Measurements from ENCODE around the gene ATOH7. TPM values are rescaled to one million over a fixed set of nuclear protein-coding genes. Genes with fewer than 3 reads are reported as not detected.
A peak's percentile ranks its signal among the peaks of the same experiment; 100 is the strongest.
"Not testable (repeated sequence)": the region's sequence is repeated elsewhere in the genome, so short reads cannot be mapped to it uniquely, and the experiment has no call there.

Gene ATOH7
- total RNA-seq, 1 donor from 2014 or later = 0.23 TPM

- Mint-ChIP-seq H3K4me1 (ENCODE audit: unreplicated experiment) (no peaks in the 10 kb centered on the region), H3K27me3 (ENCODE audit: unreplicated experiment) (no peaks in the 10 kb centered on the region), H3K36me3 (ENCODE audit: low read depth, unreplicated experiment) (no peaks in the 10 kb centered on the region), H3K9me3 (ENCODE audit: unreplicated experiment) (no peaks in the 10 kb centered on the region), H3K4me3 (ENCODE audit: unreplicated experiment) (no peak overlapping the region), H3K27ac (ENCODE audit: unreplicated experiment) (no peak overlapping the region)
- TF ChIP-seq, protein P1, sequence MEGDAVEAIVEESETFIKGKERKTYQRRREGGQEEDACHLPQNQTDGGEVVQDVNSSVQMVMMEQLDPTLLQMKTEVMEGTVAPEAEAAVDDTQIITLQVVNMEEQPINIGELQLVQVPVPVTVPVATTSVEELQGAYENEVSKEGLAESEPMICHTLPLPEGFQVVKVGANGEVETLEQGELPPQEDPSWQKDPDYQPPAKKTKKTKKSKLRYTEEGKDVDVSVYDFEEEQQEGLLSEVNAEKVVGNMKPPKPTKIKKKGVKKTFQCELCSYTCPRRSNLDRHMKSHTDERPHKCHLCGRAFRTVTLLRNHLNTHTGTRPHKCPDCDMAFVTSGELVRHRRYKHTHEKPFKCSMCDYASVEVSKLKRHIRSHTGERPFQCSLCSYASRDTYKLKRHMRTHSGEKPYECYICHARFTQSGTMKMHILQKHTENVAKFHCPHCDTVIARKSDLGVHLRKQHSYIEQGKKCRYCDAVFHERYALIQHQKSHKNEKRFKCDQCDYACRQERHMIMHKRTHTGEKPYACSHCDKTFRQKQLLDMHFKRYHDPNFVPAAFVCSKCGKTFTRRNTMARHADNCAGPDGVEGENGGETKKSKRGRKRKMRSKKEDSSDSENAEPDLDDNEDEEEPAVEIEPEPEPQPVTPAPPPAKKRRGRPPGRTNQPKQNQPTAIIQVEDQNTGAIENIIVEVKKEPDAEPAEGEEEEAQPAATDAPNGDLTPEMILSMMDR (IDR thresholded peaks at IDR 0.05; ENCODE audit: unreplicated experiment) = no peak
- DNase-seq (ENCODE audit: low spot score) = no peak
These were observed 35.2 kb downstream of the ATOH7 start for GRCh38 chr10:68196701-68197100.

DNA sequence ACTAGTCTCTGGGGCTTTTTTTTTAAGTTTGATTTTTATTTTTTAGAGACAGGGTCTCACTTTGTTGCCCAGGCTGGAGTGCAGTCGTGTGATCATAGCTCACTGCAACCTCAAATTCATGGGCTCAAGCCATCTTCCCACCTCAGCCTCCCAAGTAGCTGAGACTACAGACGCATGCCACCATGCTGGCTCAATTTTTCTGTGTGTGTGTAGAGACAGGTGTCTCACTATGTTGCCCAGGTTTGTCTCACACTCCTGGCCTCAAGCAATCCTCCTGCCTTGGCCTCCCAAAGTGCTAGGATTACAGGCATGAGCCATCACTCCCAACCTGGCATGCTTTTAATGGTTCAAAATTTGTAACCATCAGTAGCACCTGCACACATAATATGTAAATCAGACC lies 36.1 kb downstream of the ATOH7 start:
- H3K4me3 Mint-ChIP-seq (ENCODE audit: unreplicated experiment); DNase-seq (ENCODE audit: low spot score); H3K27me3 Mint-ChIP-seq (ENCODE audit: unreplicated experiment); H3K27ac Mint-ChIP-seq (ENCODE audit: unreplicated experiment); H3K9me3 Mint-ChIP-seq (ENCODE audit: unreplicated experiment); H3K4me1 Mint-ChIP-seq (ENCODE audit: unreplicated experiment); H3K36me3 Mint-ChIP-seq (ENCODE audit: low read depth, unreplicated experiment): not testable (repeated sequence)

DNA sequence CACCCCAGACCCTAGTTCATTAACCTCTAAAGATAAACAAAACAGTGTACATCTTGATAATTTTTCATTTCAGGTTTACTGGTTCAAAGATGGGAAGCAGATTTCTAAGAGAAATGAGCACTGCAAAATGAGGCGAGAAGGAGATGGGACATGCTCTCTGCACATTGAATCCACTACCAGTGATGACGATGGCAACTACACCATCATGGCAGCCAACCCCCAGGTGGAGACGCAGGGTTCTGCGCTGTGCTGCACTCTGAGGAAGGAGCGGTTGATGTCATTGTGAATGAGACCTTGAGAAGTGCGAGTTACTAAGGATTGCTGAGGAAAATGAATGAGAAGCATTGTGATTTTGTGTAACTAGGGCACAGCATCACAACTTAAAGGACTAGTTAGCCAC lies 37.6 kb downstream of the ATOH7 start:
- no peak for DNase-seq (ENCODE audit: low spot score)
- H3K36me3 Mint-ChIP-seq (ENCODE audit: low read depth, unreplicated experiment) = no peaks in the 10 kb centered on the region
- no peaks in the 10 kb centered on the region for H3K4me1 Mint-ChIP-seq (ENCODE audit: unreplicated experiment)
- H3K4me3 Mint-ChIP-seq (ENCODE audit: unreplicated experiment) = no peak overlapping the region
- no peaks in the 10 kb centered on the region for H3K9me3 Mint-ChIP-seq (ENCODE audit: unreplicated experiment)
- H3K27me3 Mint-ChIP-seq (ENCODE audit: unreplicated experiment) = no peaks in the 10 kb centered on the region
- no peak overlapping the region for H3K27ac Mint-ChIP-seq (ENCODE audit: unreplicated experiment)
- TF ChIP-seq, protein P1 (IDR thresholded peaks at IDR 0.05; ENCODE audit: unreplicated experiment) = no peak

- H3K9me3 Mint-ChIP-seq (ENCODE audit: unreplicated experiment) = no peaks in the 10 kb centered on the region
- H3K4me3 Mint-ChIP-seq (ENCODE audit: unreplicated experiment) = no peak overlapping the region
- TF ChIP-seq, protein P1 (IDR thresholded peaks at IDR 0.05; ENCODE audit: unreplicated experiment) = no peak
- no peaks in the 10 kb centered on the region for H3K36me3 Mint-ChIP-seq (ENCODE audit: low read depth, unreplicated experiment)
- no peaks in the 10 kb centered on the region for H3K27me3 Mint-ChIP-seq (ENCODE audit: unreplicated experiment)
- DNase-seq (ENCODE audit: low spot score) = no peak
- no peak overlapping the region for H3K27ac Mint-ChIP-seq (ENCODE audit: unreplicated experiment)
- H3K4me1 Mint-ChIP-seq (ENCODE audit: unreplicated experiment) = no peaks in the 10 kb centered on the region
These were observed 39.8 kb downstream of the ATOH7 start for GRCh38 chr10:68192113-68192512.

- Mint-ChIP-seq H3K27me3 (ENCODE audit: unreplicated experiment) (no peaks in the 10 kb centered on the region), H3K4me3 (ENCODE audit: unreplicated experiment) (no peak overlapping the region), H3K27ac (ENCODE audit: unreplicated experiment) (no peak overlapping the region), H3K36me3 (ENCODE audit: low read depth, unreplicated experiment) (no peaks in the 10 kb centered on the region), H3K4me1 (ENCODE audit: unreplicated experiment) (peaks cover 12% of the 10 kb centered on the region), H3K9me3 (ENCODE audit: unreplicated experiment) (no peaks in the 10 kb centered on the region)
- TF ChIP-seq, protein P1 (IDR thresholded peaks at IDR 0.05; ENCODE audit: unreplicated experiment) = no peak
- DNase-seq (ENCODE audit: low spot score) = no peak
These were observed 43.1 kb downstream of the ATOH7 start for GRCh38 chr10:68188835-68189234.

GRCh38 chr10:68185085-68185484 lies 46.8 kb downstream of the ATOH7 start:
- no peaks in the 10 kb centered on the region for H3K9me3 Mint-ChIP-seq (ENCODE audit: unreplicated experiment)
- no peak for DNase-seq (ENCODE audit: low spot score)
- no peaks in the 10 kb centered on the region for H3K36me3 Mint-ChIP-seq (ENCODE audit: low read depth, unreplicated experiment)
- H3K4me1 Mint-ChIP-seq (ENCODE audit: unreplicated experiment) = peaks cover 12% of the 10 kb centered on the region
- H3K27ac Mint-ChIP-seq (ENCODE audit: unreplicated experiment) = peak overlapping the region; percentile 94
- no peak overlapping the region for H3K4me3 Mint-ChIP-seq (ENCODE audit: unreplicated experiment)
- H3K27me3 Mint-ChIP-seq (ENCODE audit: unreplicated experiment) = no peaks in the 10 kb centered on the region
- TF ChIP-seq, protein P1 (IDR thresholded peaks at IDR 0.05; ENCODE audit: unreplicated experiment) = no peak

Data from endothelial cell (in vitro differentiated cells).